OCI-LY7 (cell line): ENCODE measurements around the gene WNT6.

Experiments used
- CTCF ChIP-seq: fragments of 200-600 bp; sonication (generic); conservative IDR thresholded peaks from 2 replicates; pipeline ENCODE4 v1.5.1; 2014; ENCODE audit warnings: mild to moderate bottlenecking, antibody characterized with exemption, low read length, moderate library complexity, mixed read lengths
- EZH2phosphoT487 ChIP-seq: fragments of 200-600 bp; sonication (generic); IDR thresholded peaks from 2 replicates; pipeline ENCODE4 v1.6.1; 2018; ENCODE audit warnings: low read depth, borderline replicate concordance, mild to moderate bottlenecking, mixed run types, antibody characterized with exemption, low read length, moderate library complexity, mixed read lengths

GRCh38 chr2:218920504-218920903 lies 60.9 kb downstream of the WNT6 start:
- TF ChIP-seq CTCF = no peak
- no peak for TF ChIP-seq EZH2phosphoT487
